Astrocyte of the spinal cord (primary cell): ENCODE data around the gene EMD.

Experiments used
- DNase-seq: peaks from one replicate; pipeline ENCODE4 v3.0.0; 2011; ENCODE audit warnings: low read depth, low spot score
- H3K4me3 ChIP-seq: 2 replicates; pipeline ENCODE4 v1.5.1; 2011; ENCODE audit warnings: low read depth, mild to moderate bottlenecking, low read length, moderate library complexity
- CTCF ChIP-seq: IDR thresholded peaks from 2 replicates; pipeline ENCODE4 v1.5.1; 2012; ENCODE audit warnings: low read depth, mild to moderate bottlenecking, low read length, inconsistent platforms
- in situ Hi-C: cut with HindIII; loops from 2 replicates; pipeline ENCODE4 v1.10.0; 2017; ENCODE audit warnings: low sequenced_read_pairs

The EMD gene

GRCh38 chrX:154348114-154348531 is 31.0 kb upstream of the EMD start:
- in situ Hi-C loops: no loop called here
- no peak overlapping the region for H3K4me3 ChIP-seq
- no peak for DNase-seq
- no peak for TF ChIP-seq CTCF

GRCh38 chrX:154348646-154349358 is 30.3 kb upstream of the EMD start:
- no peak for TF ChIP-seq CTCF
- H3K4me3 ChIP-seq: no peak overlapping the region
- no peak for DNase-seq
- in situ Hi-C loops: no loop called here

GRCh38 chrX:154349359-154349935 is 29.6 kb upstream of the EMD start:
- no peak overlapping the region for H3K4me3 ChIP-seq
- no peak for DNase-seq
- in situ Hi-C loops: no loop called here
- TF ChIP-seq CTCF: no peak

GRCh38 chrX:154349979-154350378 is 29.1 kb upstream of the EMD start:
- H3K4me3 ChIP-seq: no peak overlapping the region
- in situ Hi-C loops: no loop called here
- no peak for TF ChIP-seq CTCF
- no peak for DNase-seq

- no peak for TF ChIP-seq CTCF
- in situ Hi-C loops: no loop called here
Measured at GRCh38 chrX:154350429-154351182, 28.5 kb upstream of the EMD start.

GRCh38 chrX:154351183-154352011 is 27.7 kb upstream of the EMD start:
- in situ Hi-C loops: no loop called here
- no peak overlapping the region for H3K4me3 ChIP-seq
- no peak for DNase-seq
- TF ChIP-seq CTCF: no peak

More at GRCh38 chrX:154350429-154351182, 28.5 kb upstream of the EMD start:
- no peak overlapping the region for H3K4me3 ChIP-seq
- no peak for DNase-seq
